MM.1S (cell line): ENCODE measurements around the gene YIF1A.

Source experiments
- DNase-seq: peaks from one replicate; pipeline ENCODE4 v3.0.0-alpha.2; 2015
- H2AFZ ChIP-seq: fragments of 300-600 bp; sonication (generic); 2 replicates; pipeline ENCODE4 v1.6.0; 2016; ENCODE audit warnings: antibody characterized with exemption, low read length
- H3F3A ChIP-seq: fragments of 300-600 bp; sonication (generic); 2 replicates; pipeline ENCODE4 v1.6.1; 2016; ENCODE audit warnings: mild to moderate bottlenecking, antibody characterized with exemption, low read length, moderate library complexity, mixed read lengths; ENCODE audit not compliant: insufficient read depth
- H3K27ac ChIP-seq: fragments of 300-600 bp; sonication (generic); 2 replicates; pipeline ENCODE4 v1.5.1; 2016; ENCODE audit warnings: mild to moderate bottlenecking, low read length
- H3K27me3 ChIP-seq: fragments of 300-600 bp; sonication (generic); replicated peaks from 2 replicates; pipeline ENCODE4 v1.6.0; 2016; ENCODE audit warnings: low read length; ENCODE audit not compliant: insufficient read depth
- H3K36me3 ChIP-seq: fragments of 300-600 bp; sonication (generic); replicated peaks from 2 replicates; pipeline ENCODE4 v1.6.1; 2016; ENCODE audit warnings: mild to moderate bottlenecking, low read length, mixed read lengths; ENCODE audit not compliant: insufficient read depth
- H3K4me1 ChIP-seq: fragments of 300-600 bp; sonication (generic); 2 replicates; pipeline ENCODE4 v1.6.1; 2016; ENCODE audit warnings: low read length, mixed read lengths
- H3K4me2 ChIP-seq: fragments of 300-600 bp; sonication (generic); 2 replicates; pipeline ENCODE4 v1.6.0; 2016; ENCODE audit warnings: low read depth, low read length
- H3K4me3 ChIP-seq: fragments of 300-600 bp; sonication (generic); 2 replicates; pipeline ENCODE4 v1.5.1; 2016; ENCODE audit warnings: low read length, mixed read lengths
- H3K79me2 ChIP-seq: fragments of 300-600 bp; sonication (generic); 2 replicates; pipeline ENCODE4 v1.6.1; 2016; ENCODE audit warnings: mixed run types, low read length, mixed read lengths
- H3K9ac ChIP-seq: fragments of 300-600 bp; sonication (generic); 2 replicates; pipeline ENCODE4 v1.6.1; 2016; ENCODE audit warnings: low read length, mixed read lengths
- H3K9me2 ChIP-seq: fragments of 300-600 bp; sonication (generic); replicated peaks from 2 replicates; pipeline ENCODE4 v1.6.1; 2016; ENCODE audit warnings: mild to moderate bottlenecking, low read length, mixed read lengths; ENCODE audit not compliant: insufficient read depth
- H3K9me3 ChIP-seq: fragments of 300-600 bp; sonication (generic); replicated peaks from 2 replicates; pipeline ENCODE4 v1.6.1; 2016; ENCODE audit warnings: mild to moderate bottlenecking, low read length, mixed read lengths; ENCODE audit not compliant: insufficient read depth
- H4K20me1 ChIP-seq: fragments of 300-600 bp; sonication (generic); 2 replicates; pipeline ENCODE4 v1.6.1; 2016; ENCODE audit warnings: mild to moderate bottlenecking, low read length, moderate library complexity, mixed read lengths; ENCODE audit not compliant: insufficient read depth
- CTCF ChIP-seq: fragments of 300-600 bp; sonication (generic); IDR thresholded peaks from 2 replicates; pipeline ENCODE4 v1.5.1; 2016; ENCODE audit warnings: antibody characterized with exemption, low read length, mixed read lengths
- EZH2 ChIP-seq: fragments of 300-600 bp; sonication (generic); optimal IDR thresholded peaks from 2 replicates; pipeline ENCODE3; 2017; ENCODE audit warnings: low read depth, mild to moderate bottlenecking, antibody characterized with exemption, low read length, mixed read lengths
- EZH2phosphoT487 ChIP-seq: fragments of 300-600 bp; sonication (generic); IDR thresholded peaks from 2 replicates; pipeline ENCODE4 v1.6.1; 2018; ENCODE audit warnings: antibody characterized with exemption, low read length

Gene YIF1A

GRCh38 chr11:66330931-66331330, 42.0 kb upstream of the YIF1A start:
- no peak for TF ChIP-seq CTCF
- TF ChIP-seq EZH2: no peak
- TF ChIP-seq EZH2phosphoT487: no peak
- H3K36me3 ChIP-seq: no peaks in the 10 kb centered on the region
- H3K27me3 ChIP-seq: peaks cover 55% of the 10 kb centered on the region
- H3K27ac ChIP-seq: no peak overlapping the region
- H3K9me3 ChIP-seq: no peaks in the 10 kb centered on the region
- H4K20me1 ChIP-seq: no peaks in the 10 kb centered on the region
- no peak overlapping the region for H3K4me2 ChIP-seq
- no peaks in the 10 kb centered on the region for H3K4me1 ChIP-seq
- no peaks in the 10 kb centered on the region for H3K9me2 ChIP-seq
- H3K4me3 ChIP-seq: no peak overlapping the region
- H2AFZ ChIP-seq: no peak overlapping the region
- H3K9ac ChIP-seq: no peak overlapping the region
- no peaks in the 10 kb centered on the region for H3F3A ChIP-seq
- no peaks in the 10 kb centered on the region for H3K79me2 ChIP-seq
- no peak for DNase-seq

GRCh38 chr11:66329165-66329673, 40.3 kb upstream of the YIF1A start:
- H3K4me3 ChIP-seq: no peak overlapping the region
- H3F3A ChIP-seq: no peaks in the 10 kb centered on the region
- no peak overlapping the region for H3K9ac ChIP-seq
- no peaks in the 10 kb centered on the region for H3K79me2 ChIP-seq
- H3K4me2 ChIP-seq: no peak overlapping the region
- H2AFZ ChIP-seq: no peak overlapping the region
- H3K27ac ChIP-seq: no peak overlapping the region
- no peak for TF ChIP-seq EZH2phosphoT487
- H3K9me3 ChIP-seq: no peaks in the 10 kb centered on the region
- no peak for DNase-seq
- H3K9me2 ChIP-seq: no peaks in the 10 kb centered on the region
- H3K27me3 ChIP-seq: peaks cover 43% of the 10 kb centered on the region
- no peaks in the 10 kb centered on the region for H4K20me1 ChIP-seq
- H3K36me3 ChIP-seq: no peaks in the 10 kb centered on the region
- no peaks in the 10 kb centered on the region for H3K4me1 ChIP-seq

- TF ChIP-seq EZH2phosphoT487: no peak
- no peak for TF ChIP-seq EZH2
- peak; percentile 91 for TF ChIP-seq CTCF
- Histone ChIP-seq H2AFZ (peak overlapping the region; percentile 33), H3F3A (no peaks in the 10 kb centered on the region), H3K9me3 (no peaks in the 10 kb centered on the region), H3K79me2 (no peaks in the 10 kb centered on the region), H3K4me1 (no peaks in the 10 kb centered on the region), H4K20me1 (no peaks in the 10 kb centered on the region), H3K4me3 (peak overlapping the region; percentile 16; the same call in 1 of the 2 replicates), H3K4me2 (peak overlapping the region; percentile 33; the same call in 1 of the 2 replicates), H3K27me3 (peaks cover 37% of the 10 kb centered on the region), H3K9ac (no peak overlapping the region), H3K9me2 (no peaks in the 10 kb centered on the region), H3K36me3 (no peaks in the 10 kb centered on the region), H3K27ac (no peak overlapping the region)
- DNase-seq: peak; percentile 63
Measured at GRCh38 chr11:66328302-66329144, 39.6 kb upstream of the YIF1A start.

GRCh38 chr11:66328031-66328301, 39.0 kb upstream of the YIF1A start:
- Histone ChIP-seq H3K79me2 (no peaks in the 10 kb centered on the region), H4K20me1 (no peaks in the 10 kb centered on the region), H3K9me3 (no peaks in the 10 kb centered on the region), H3K9me2 (no peaks in the 10 kb centered on the region), H3K4me3 (no peak overlapping the region), H3F3A (no peaks in the 10 kb centered on the region), H3K4me1 (no peaks in the 10 kb centered on the region), H3K9ac (no peak overlapping the region), H3K4me2 (0 out of 2 replicates have a peak overlapping the region, but pooled peaks have one; percentile 33), H3K36me3 (no peaks in the 10 kb centered on the region), H2AFZ (peak overlapping the region; percentile 33; the same call in 1 of the 2 replicates), H3K27me3 (peaks cover 35% of the 10 kb centered on the region), H3K27ac (no peak overlapping the region)
- TF ChIP-seq EZH2: no peak
- TF ChIP-seq CTCF: no peak
- DNase-seq: no peak
